Hepatocyte (in vitro differentiated cells): ENCODE results near the gene EPSTI1. TPM values are rescaled to one million over a fixed set of nuclear protein-coding genes. Genes with fewer than 3 reads are reported as not detected.

Experiments used
- DNase-seq: peaks from one replicate; pipeline ENCODE4 v3.0.0-alpha.2; 2016; ENCODE audit warnings: low spot score
- H2AFZ ChIP-seq: fragments of 200-600 bp; sonication (generic); 2 replicates; pipeline ENCODE4 v1.6.0; 2016; ENCODE audit warnings: antibody characterized with exemption, mild to moderate bottlenecking
- H3K27ac ChIP-seq: fragments of 200-600 bp; sonication (generic); 2 replicates; pipeline ENCODE4 v1.5.1; 2016; ENCODE audit warnings: mild to moderate bottlenecking
- H3K27me3 ChIP-seq: fragments of 200-600 bp; sonication (generic); 2 replicates; pipeline ENCODE4 v1.6.1; 2016
- H3K36me3 ChIP-seq: fragments of 200-600 bp; sonication (generic); replicated peaks from 2 replicates; pipeline ENCODE4 v1.5.1; 2016; ENCODE audit warnings: low read depth; ENCODE audit not compliant: insufficient read depth
- H3K4me1 ChIP-seq: fragments of 200-600 bp; sonication (generic); 2 replicates; pipeline ENCODE4 v1.5.1; 2016; ENCODE audit warnings: mild to moderate bottlenecking, moderate library complexity; ENCODE audit not compliant: insufficient read depth
- H3K4me2 ChIP-seq: fragments of 200-600 bp; sonication (generic); 2 replicates; pipeline ENCODE4 v1.6.0; 2016
- H3K4me3 ChIP-seq: fragments of 200-600 bp; sonication (generic); 2 replicates; pipeline ENCODE4 v1.5.1; 2016; ENCODE audit warnings: mild to moderate bottlenecking
- H3K79me2 ChIP-seq: fragments of 200-600 bp; sonication (generic); 2 replicates; pipeline ENCODE4 v1.6.0; 2017; ENCODE audit warnings: mild to moderate bottlenecking
- H3K9me2 ChIP-seq: fragments of 200-600 bp; sonication (generic); replicated peaks from 2 replicates; pipeline ENCODE4 v1.6.0; 2017; ENCODE audit warnings: mild to moderate bottlenecking; ENCODE audit not compliant: insufficient read depth
- H3K9me3 ChIP-seq: fragments of 200-600 bp; sonication (generic); 2 replicates; pipeline ENCODE4 v1.5.1; 2016; ENCODE audit warnings: low read depth, mild to moderate bottlenecking
- H4K20me1 ChIP-seq: fragments of 200-600 bp; sonication (generic); 2 replicates; pipeline ENCODE4 v1.6.0; 2016; ENCODE audit warnings: mild to moderate bottlenecking; ENCODE audit not compliant: insufficient read depth, poor library complexity, severe bottlenecking
- EZH2 ChIP-seq: fragments of 200-600 bp; sonication (generic); IDR thresholded peaks from 2 replicates; pipeline ENCODE4 v1.6.1; 2016; ENCODE audit warnings: antibody characterized with exemption, mild to moderate bottlenecking, borderline replicate concordance
- EZH2phosphoT487 ChIP-seq: fragments of 200-600 bp; sonication (generic); IDR thresholded peaks from one replicate; pipeline ENCODE4 v1.6.1; 2018; ENCODE audit warnings: antibody characterized with exemption, mild to moderate bottlenecking, low read depth, moderate library complexity; ENCODE audit not compliant: unreplicated experiment, severe bottlenecking
- whole genome bisulfite sequencing: methylation state at CpG from one replicate; pipeline ENCODE4 v1.1.6; 2016; ENCODE audit warnings: low lambda C conversion rate; ENCODE audit errors: missing lambda C conversion rate; 5-methylcytosine and 5-hydroxymethylcytosine counted together
- polyA plus RNA-seq: library from polyadenylated mRNA; unstranded; fragments of >200 nt; fragmentation: Nextera tagmentation; extraction: Ambion mirVana; gene quantifications from 2 replicates; pipeline ENCODE4 v1.2.1, GENCODE V29; 2016
- total RNA-seq: library from RNA; depleted of rRNA; stranded (reverse); fragments of >200 nt; gene quantifications from 2 replicates; pipeline ENCODE4 v1.2.3, GENCODE V29; 2014
- TF ChIP-seq, protein P1 (sequence below): fragments of 200-600 bp; sonication (generic); IDR thresholded peaks from 2 replicates; pipeline ENCODE4 v1.5.1; 2016; ENCODE audit warnings: antibody characterized with exemption, mild to moderate bottlenecking; ENCODE audit not compliant: poor library complexity

Gene EPSTI1
- total and polyA plus RNA-seq, 2 experiments from 2014 or later, result 24.5 to 31.0 TPM

DNA sequence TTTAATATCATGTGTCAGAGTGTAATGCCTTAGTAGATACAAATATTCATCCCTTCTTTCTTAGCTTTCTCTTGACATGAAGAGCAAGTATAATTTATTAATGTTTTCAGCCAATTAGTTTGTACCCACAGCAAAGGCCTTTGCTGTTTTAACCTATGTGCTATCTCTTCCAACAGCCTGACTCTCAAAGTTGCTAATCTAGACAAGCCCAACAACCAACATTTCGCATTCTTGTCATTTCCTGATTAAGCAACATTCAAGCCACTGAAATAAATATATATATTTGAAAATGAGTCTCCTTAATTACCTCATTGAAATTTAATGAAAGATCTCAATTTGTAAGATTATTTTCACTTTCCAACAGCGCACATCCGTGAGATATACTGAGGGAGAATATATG lies 18.5 kb downstream of the EPSTI1 start:
- WGBS, result 98% methylated on average over 3 of the region's 3 CpGs
- Histone ChIP-seq H3K4me2 (no peak overlapping the region), H3K4me1 (no peaks in the 10 kb centered on the region), H3K27ac (no peak overlapping the region), H3K9me3 (no peaks in the 10 kb centered on the region), H2AFZ (no peak overlapping the region), H4K20me1 (no peaks in the 10 kb centered on the region), H3K79me2 (peaks cover 10% of the 10 kb centered on the region), H3K4me3 (no peak overlapping the region), H3K27me3 (no peaks in the 10 kb centered on the region), H3K36me3 (no peaks in the 10 kb centered on the region), H3K9me2 (no peaks in the 10 kb centered on the region)
- no peak for DNase-seq
- TF ChIP-seq EZH2, result no peak
- TF ChIP-seq, protein P1, sequence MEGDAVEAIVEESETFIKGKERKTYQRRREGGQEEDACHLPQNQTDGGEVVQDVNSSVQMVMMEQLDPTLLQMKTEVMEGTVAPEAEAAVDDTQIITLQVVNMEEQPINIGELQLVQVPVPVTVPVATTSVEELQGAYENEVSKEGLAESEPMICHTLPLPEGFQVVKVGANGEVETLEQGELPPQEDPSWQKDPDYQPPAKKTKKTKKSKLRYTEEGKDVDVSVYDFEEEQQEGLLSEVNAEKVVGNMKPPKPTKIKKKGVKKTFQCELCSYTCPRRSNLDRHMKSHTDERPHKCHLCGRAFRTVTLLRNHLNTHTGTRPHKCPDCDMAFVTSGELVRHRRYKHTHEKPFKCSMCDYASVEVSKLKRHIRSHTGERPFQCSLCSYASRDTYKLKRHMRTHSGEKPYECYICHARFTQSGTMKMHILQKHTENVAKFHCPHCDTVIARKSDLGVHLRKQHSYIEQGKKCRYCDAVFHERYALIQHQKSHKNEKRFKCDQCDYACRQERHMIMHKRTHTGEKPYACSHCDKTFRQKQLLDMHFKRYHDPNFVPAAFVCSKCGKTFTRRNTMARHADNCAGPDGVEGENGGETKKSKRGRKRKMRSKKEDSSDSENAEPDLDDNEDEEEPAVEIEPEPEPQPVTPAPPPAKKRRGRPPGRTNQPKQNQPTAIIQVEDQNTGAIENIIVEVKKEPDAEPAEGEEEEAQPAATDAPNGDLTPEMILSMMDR, result no peak
- TF ChIP-seq EZH2phosphoT487, result no peak

DNA sequence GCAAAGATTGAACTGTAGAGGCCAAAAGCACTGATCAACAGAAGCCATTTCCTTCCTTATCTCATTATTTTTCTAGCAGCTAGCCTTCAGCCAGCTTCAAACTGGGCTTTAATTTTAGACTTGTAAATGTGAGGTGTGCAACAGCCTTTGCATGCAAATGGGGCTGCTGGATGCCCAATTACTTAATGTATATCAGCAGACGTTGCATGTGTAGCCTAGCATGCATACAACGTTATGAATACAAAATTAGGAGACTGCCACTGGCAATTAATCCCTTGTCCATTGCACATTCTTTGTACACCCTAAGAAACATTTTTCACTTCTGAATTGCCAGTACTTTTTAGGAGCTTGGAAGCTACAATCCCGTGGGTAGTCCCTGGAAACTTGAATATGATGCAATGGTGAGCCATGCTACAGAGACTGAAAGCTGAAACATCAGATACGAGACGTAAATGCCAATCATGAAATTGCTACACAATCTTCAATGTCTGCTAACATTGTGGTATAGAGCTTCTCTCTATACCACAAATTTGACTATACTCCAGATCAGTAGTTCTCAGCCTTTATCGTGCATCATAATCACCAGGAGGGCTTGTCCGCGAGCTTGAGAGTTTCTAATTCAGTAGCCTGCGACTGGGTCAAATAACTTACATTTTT lies 20.2 kb downstream of the EPSTI1 start:
- Histone ChIP-seq H3K4me1 (peaks cover 7% of the 10 kb centered on the region), H3K4me3 (no peak overlapping the region), H3K27ac (no peak overlapping the region), H3K9me3 (no peaks in the 10 kb centered on the region), H4K20me1 (no peaks in the 10 kb centered on the region), H3K27me3 (no peaks in the 10 kb centered on the region), H2AFZ (no peak overlapping the region), H3K9me2 (no peaks in the 10 kb centered on the region), H3K4me2 (no peak overlapping the region), H3K36me3 (no peaks in the 10 kb centered on the region), H3K79me2 (peaks cover 7% of the 10 kb centered on the region)
- TF ChIP-seq EZH2 (no peak), EZH2phosphoT487 (no peak)
- TF ChIP-seq, protein P1, result no peak
- DNase-seq, result no peak
- WGBS, result 88% methylated on average over 9 of the region's 9 CpGs

DNA sequence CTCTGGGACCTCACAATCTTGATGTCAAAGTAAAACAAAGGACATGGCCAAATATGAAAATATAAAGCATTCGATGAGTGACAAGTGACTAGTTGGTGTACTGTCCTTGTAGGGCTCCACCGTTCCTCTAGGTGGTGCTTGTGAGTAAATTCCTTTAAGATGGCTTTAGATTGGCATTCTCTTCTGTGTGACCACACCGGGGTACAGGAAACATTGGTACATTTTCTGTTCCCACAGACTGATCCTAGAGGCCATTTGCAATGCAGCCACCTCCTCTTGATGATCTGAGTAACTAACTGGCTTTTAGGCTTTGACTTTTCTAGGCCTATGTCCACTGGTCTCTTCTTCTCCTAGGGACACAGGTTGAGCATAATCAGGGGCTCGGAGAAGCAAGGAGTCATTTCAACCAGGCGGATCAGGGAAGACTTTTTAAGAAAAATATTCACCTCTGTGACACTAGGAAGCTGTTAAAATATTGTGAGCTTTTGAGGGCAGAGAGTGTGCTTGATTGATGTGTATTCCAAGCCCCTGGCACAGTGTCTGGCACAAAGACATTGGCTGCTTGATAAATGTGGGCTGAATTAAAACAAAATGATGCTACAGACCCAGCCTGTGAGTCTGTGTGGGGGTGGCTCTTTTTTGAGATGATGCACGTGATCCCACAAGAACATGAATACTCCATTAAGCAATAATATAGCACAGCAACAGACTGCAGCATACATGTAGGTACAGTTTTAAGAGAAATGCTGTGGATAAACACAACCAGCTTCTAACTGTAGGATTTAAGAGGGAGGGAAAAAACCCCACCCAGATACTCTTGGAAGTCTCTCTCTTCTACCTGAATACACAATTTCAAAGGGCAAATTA lies 21.0 kb downstream of the EPSTI1 start:
- Histone ChIP-seq H3K36me3 (no peaks in the 10 kb centered on the region), H2AFZ (no peak overlapping the region), H3K4me2 (no peak overlapping the region), H3K4me1 (peaks cover 7% of the 10 kb centered on the region), H3K9me3 (no peaks in the 10 kb centered on the region), H3K79me2 (peaks cover 7% of the 10 kb centered on the region), H3K9me2 (no peaks in the 10 kb centered on the region), H3K27me3 (no peaks in the 10 kb centered on the region), H3K4me3 (no peak overlapping the region), H3K27ac (no peak overlapping the region), H4K20me1 (no peaks in the 10 kb centered on the region)
- WGBS, result 67% methylated on average over 6 of the region's 6 CpGs
- TF ChIP-seq EZH2phosphoT487, result no peak
- TF ChIP-seq, protein P1, result peak; percentile 49
- peak; percentile 44 for DNase-seq
